ENCODE data around the gene LTO1.

LTO1 gene

DNA sequence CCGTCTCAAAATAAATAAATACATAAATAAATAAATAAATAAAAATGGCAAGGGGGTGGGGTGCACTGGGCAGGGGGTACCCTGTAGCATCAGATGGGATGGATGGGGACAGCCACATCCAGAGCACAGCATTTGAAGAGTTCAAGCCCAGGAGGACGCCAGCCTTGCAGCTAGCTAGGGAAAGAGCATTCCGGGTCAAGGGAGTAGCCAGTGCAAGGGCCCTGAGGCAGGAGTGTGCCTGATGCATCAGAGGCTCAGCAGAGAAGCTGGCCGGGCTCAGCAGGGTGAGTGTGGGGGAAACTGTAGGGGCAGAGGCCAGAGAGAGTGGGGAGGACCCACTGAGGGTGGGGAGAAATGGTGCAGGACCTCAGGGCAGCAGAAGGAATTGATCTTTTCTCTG is 57.9 kb downstream of the LTO1 start:
- DNase-seq (ENCODE audit: low read depth, low spot score) = no peak
- no peak overlapping the region for H3K27ac ChIP-seq
